ENCODE results near the gene TRIM60. TPM values are rescaled to one million over a fixed set of nuclear protein-coding genes. Genes with fewer than 3 reads are reported as not detected.
"Not testable (repeated sequence)": the region's sequence is repeated elsewhere in the genome, so short reads cannot be mapped to it uniquely, and the experiment has no call there.

Gene TRIM60
- not detected for total RNA-seq

GRCh38 chr4:165031436-165032211, at the start of gene TRIM60:
Gene TRIM60, plus strand, starts transcription at chr4:165031999. Its CDS starts 8,074 bp downstream, at chr4:165040073.
- no peaks in the 10 kb centered on the region for H3K27me3 ChIP-seq
- no peak within 1 kb of the TSS for H3K4me3 ChIP-seq
- TF ChIP-seq CTCF (IDR thresholded peaks at IDR 0.05) (no peak), POLR2A (IDR thresholded peaks at IDR 0.05) (no peak)
- H3K4me1 ChIP-seq, result no peaks in the 10 kb centered on the region
- no peaks in the 10 kb centered on the region for H3K9me3 ChIP-seq
- no peak for DNase-seq
- no peak within 1 kb of the TSS for H3K27ac ChIP-seq
- no peaks in the 10 kb centered on the region for H3K36me3 ChIP-seq

- Histone ChIP-seq H3K36me3 (no peaks in the 10 kb centered on the region), H3K4me3 (no peak overlapping the region), H3K27me3 (no peaks in the 10 kb centered on the region), H3K9me3 (no peaks in the 10 kb centered on the region), H3K4me1 (no peaks in the 10 kb centered on the region), H3K27ac (no peak overlapping the region)
- DNase-seq, result no peak
- TF ChIP-seq CTCF (IDR thresholded peaks at IDR 0.05) (no peak), POLR2A (IDR thresholded peaks at IDR 0.05) (no peak)
Measured at GRCh38 chr4:164989471-164989870, 42.3 kb upstream of the TRIM60 start.

- not testable (repeated sequence) for H3K4me1 ChIP-seq, H3K4me3 ChIP-seq, H3K36me3 ChIP-seq, H3K9me3 ChIP-seq, H3K27ac ChIP-seq, H3K27me3 ChIP-seq, DNase-seq
Measured at GRCh38 chr4:164990786-164991185, 41.0 kb upstream of the TRIM60 start.

GRCh38 chr4:164996123-164996522, 35.7 kb upstream of the TRIM60 start:
- not testable (repeated sequence) for H3K27ac ChIP-seq, H3K36me3 ChIP-seq, H3K4me1 ChIP-seq, H3K9me3 ChIP-seq, H3K4me3 ChIP-seq, DNase-seq, H3K27me3 ChIP-seq

GRCh38 chr4:164997324-164997723, 34.5 kb upstream of the TRIM60 start:
- Histone ChIP-seq H3K9me3 (no peaks in the 10 kb centered on the region), H3K4me1 (no peaks in the 10 kb centered on the region), H3K27me3 (no peaks in the 10 kb centered on the region), H3K27ac (no peak overlapping the region), H3K36me3 (no peaks in the 10 kb centered on the region), H3K4me3 (no peak overlapping the region)
- no peak for DNase-seq
- TF ChIP-seq POLR2A (IDR thresholded peaks at IDR 0.05), result no peak
- no peak for TF ChIP-seq CTCF (IDR thresholded peaks at IDR 0.05)

GRCh38 chr4:164997941-164998340, 33.9 kb upstream of the TRIM60 start:
- H3K9me3 ChIP-seq, result no peaks in the 10 kb centered on the region
- TF ChIP-seq POLR2A (IDR thresholded peaks at IDR 0.05), result no peak
- no peak for TF ChIP-seq CTCF (IDR thresholded peaks at IDR 0.05)
- no peak overlapping the region for H3K27ac ChIP-seq
- H3K27me3 ChIP-seq, result no peaks in the 10 kb centered on the region
- no peak for DNase-seq
- no peaks in the 10 kb centered on the region for H3K36me3 ChIP-seq
- H3K4me3 ChIP-seq, result no peak overlapping the region
- no peaks in the 10 kb centered on the region for H3K4me1 ChIP-seq

GRCh38 chr4:164998526-164999080, 33.2 kb upstream of the TRIM60 start:
- DNase-seq, H3K4me3 ChIP-seq, H3K4me1 ChIP-seq, H3K36me3 ChIP-seq, H3K27me3 ChIP-seq, H3K27ac ChIP-seq, H3K9me3 ChIP-seq: not testable (repeated sequence)

GRCh38 chr4:165001957-165002356, 29.8 kb upstream of the TRIM60 start:
- H3K9me3 ChIP-seq, H3K27me3 ChIP-seq, H3K36me3 ChIP-seq, H3K4me1 ChIP-seq, DNase-seq, H3K4me3 ChIP-seq, H3K27ac ChIP-seq: not testable (repeated sequence)

All from Peyer's patch (tissue), 4 donors.